GM12801 (cell line): ENCODE results near the gene DNAI2.

Experiments used
- TF ChIP-seq, protein P1 (sequence below): IDR thresholded peaks from one replicate; pipeline ENCODE4 v1.5.1; 2011; ENCODE audit warnings: control low read depth; ENCODE audit not compliant: insufficient read length; ENCODE audit errors: extremely low read depth

Gene DNAI2

GRCh38 chr17:74330446-74330845 lies 56.4 kb downstream of the DNAI2 start:
- TF ChIP-seq, protein P1, sequence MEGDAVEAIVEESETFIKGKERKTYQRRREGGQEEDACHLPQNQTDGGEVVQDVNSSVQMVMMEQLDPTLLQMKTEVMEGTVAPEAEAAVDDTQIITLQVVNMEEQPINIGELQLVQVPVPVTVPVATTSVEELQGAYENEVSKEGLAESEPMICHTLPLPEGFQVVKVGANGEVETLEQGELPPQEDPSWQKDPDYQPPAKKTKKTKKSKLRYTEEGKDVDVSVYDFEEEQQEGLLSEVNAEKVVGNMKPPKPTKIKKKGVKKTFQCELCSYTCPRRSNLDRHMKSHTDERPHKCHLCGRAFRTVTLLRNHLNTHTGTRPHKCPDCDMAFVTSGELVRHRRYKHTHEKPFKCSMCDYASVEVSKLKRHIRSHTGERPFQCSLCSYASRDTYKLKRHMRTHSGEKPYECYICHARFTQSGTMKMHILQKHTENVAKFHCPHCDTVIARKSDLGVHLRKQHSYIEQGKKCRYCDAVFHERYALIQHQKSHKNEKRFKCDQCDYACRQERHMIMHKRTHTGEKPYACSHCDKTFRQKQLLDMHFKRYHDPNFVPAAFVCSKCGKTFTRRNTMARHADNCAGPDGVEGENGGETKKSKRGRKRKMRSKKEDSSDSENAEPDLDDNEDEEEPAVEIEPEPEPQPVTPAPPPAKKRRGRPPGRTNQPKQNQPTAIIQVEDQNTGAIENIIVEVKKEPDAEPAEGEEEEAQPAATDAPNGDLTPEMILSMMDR: no peak

DNA sequence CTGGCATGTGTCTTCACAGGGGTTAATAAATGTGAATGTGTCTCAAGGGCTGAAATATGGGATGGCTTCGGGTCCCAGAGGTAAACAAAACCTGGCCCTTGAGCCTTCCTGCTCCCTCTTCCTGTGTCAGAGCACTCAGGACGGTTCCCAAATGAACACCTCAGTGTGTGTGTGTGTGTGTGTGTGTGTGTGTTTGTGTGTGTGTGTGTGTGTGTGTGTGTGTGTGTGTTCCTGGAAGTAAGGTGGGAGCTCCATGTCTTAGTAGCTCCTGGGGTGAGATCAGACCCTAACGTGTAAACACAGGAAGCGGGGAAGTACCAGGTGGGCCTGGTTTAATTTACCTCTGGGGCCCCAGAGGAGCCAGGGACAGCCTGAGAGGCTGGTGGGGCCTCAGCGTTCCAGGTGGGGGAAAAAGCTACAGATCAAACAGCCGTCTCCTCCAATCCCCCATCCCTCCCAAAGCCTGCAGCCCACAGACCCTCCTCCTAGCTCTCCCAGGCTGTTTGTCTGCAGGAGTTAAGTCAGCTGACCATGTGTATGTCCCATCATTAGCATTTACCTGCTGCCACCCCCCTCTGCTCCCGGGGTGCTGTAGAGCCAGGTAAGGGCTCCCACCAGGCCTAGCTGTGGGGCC lies 58.1 kb downstream of the DNAI2 start:
- TF ChIP-seq, protein P1: no peak

GRCh38 chr17:74332763-74333283 lies 58.8 kb downstream of the DNAI2 start:
- TF ChIP-seq, protein P1: no peak

GRCh38 chr17:74334393-74335039 lies 60.5 kb downstream of the DNAI2 start:
- TF ChIP-seq, protein P1: no peak

- TF ChIP-seq, protein P1: no peak
Observed at GRCh38 chr17:74335529-74336062, 61.6 kb downstream of the DNAI2 start.

GRCh38 chr17:74336307-74336706 lies 62.3 kb downstream of the DNAI2 start:
- TF ChIP-seq, protein P1: no peak

DNA sequence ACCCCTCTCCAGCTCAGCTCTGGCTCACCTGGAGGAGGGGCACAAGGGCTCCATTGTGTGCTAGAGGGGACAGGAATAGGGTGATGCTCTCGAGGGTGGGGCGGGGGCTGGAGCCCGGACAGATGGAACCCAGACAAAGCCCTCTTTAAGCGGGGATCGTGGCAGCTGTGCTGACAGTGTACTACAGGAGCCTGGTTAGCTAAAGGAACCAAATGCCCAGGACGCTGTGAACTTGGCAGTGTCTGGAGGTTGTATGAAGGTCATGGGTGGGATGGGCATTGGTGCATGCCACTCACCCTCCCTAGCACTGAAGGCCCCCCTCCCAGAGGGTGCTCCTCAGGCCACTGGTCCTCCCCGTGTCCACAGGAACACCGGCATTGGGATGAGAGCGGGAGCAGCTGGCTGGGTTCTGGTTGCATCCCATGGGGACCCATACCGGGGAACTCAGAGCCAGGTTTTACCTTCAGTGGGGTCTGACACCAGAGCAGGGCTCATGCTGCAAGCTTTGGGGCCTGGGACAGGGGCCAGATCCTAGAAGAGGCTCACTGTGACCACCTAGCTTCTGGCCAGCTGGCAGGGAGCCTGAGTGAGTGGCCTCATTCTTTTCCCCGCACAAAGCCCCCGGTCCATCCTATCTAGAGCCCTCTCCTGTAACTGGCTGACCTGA lies 63.9 kb downstream of the DNAI2 start:
- TF ChIP-seq, protein P1: no peak
